ENCODE measurements around the gene MBLAC1. TPM values are rescaled to one million over a fixed set of nuclear protein-coding genes. Genes with fewer than 3 reads are reported as not detected.
A peak's percentile ranks its signal among the peaks of the same experiment; 100 is the strongest.

Gene MBLAC1
- total and polyA plus RNA-seq, 9 of the 15 experiments (the other 6 are each of a cell fraction or from before 2014, with no cell fraction given), result 0.03 to 3.1 (median 0.52) TPM

- intact Hi-C loops (cut with micrococcal nuclease), result no loop called here
- POLR2A ChIA-PET, result interaction anchor here (0.6 to 5.7 kb wide), 5 partner anchors 19 to 618 kb away, joined by 3 to 45 read pairs (median 3); partner anchors contain the start of genes AP4M1, MCM7 and ZNF3
- in situ Hi-C loops (cut with MboI), result no loop called here
- Histone ChIP-seq H3K9ac (ENCODE audit: insufficient read depth in 1 of 2, low read depth in 2 of 2, low read length in 2 of 2) (peak overlapping the region in 1 of 2 experiments; percentile 85; a peak in 2 of 4 replicates), H2AFZ (ENCODE audit: low read depth, low read length) (peak overlapping the region; percentile 71), H3K4me3 (no peak overlapping the region), H3K27ac (ENCODE audit: extremely low read depth, low read depth, low read length) (peak overlapping the region; percentile 65), H3K9me1 (ENCODE audit: control insufficient read depth, insufficient read depth, low read length) (no peaks in the 10 kb centered on the region), H3K79me2 (ENCODE audit: control insufficient read depth, insufficient read depth, low read length) (peaks cover 36% of the 10 kb centered on the region), H4K20me1 (replicated peaks; ENCODE audit: control insufficient read depth, insufficient read depth, low read length) (0 out of 2 replicates have a peak, but pooled peaks cover 4% of the 10 kb centered on the region), H3K36me3 (ENCODE audit: control insufficient read depth, insufficient read depth, low read length) (no peaks in the 10 kb centered on the region; the same call in 2 of the 3 replicates), H3K9me3 (replicated peaks; ENCODE audit: control insufficient read depth, insufficient read depth, low read depth, low read length) (no peaks in the 10 kb centered on the region), H3K4me2 (ENCODE audit: insufficient read depth, low read length) (peak overlapping the region; percentile 36), H3K4me1 (replicated peaks in 1 of 2; ENCODE audit: control insufficient read depth in 2 of 2, insufficient read depth in 2 of 2, low read length in 2 of 2) (peaks cover 35 to 69% of the 10 kb centered on the region in 2 experiments), H3K27me3 (ENCODE audit: control insufficient read depth in 2 of 2, insufficient read depth in 2 of 2, low read length in 2 of 2) (no peaks in the 10 kb centered on the region)
- no TSS peak for BruUV-seq (replicated peaks)
- DNase-seq (ENCODE audit: extremely low read depth in 1 of 4, low spot score in 3 of 4), result peak in 3 of 4 experiments; percentile 21 to 71 (median 61)
- CTCF ChIA-PET (ENCODE audit: low intra/inter-chr PET ratio), result no interaction called here
- no peak for ATAC-seq
- WGBS (ENCODE audit: insufficient coverage, low coverage, missing lambda C conversion rate), result 64% methylated on average over 1 of the region's 1 CpG
- no peak for FAIRE-seq
- TF ChIP-seq RREB1 (CRISPR knock-in tag; IDR thresholded peaks at IDR 0.05) (no peak), TEAD4 (IDR thresholded peaks at IDR 0.05; ENCODE audit: low read length) (peak; percentile 34; the same call in 1 of the 2 replicates), TEAD4 (CRISPR knock-in tag; IDR thresholded peaks at IDR 0.05; ENCODE audit: borderline replicate concordance) (no peak), HDAC1 (IDR thresholded peaks at IDR 0.05) (no peak), YY1 (IDR thresholded peaks at IDR 0.05; ENCODE audit: borderline replicate concordance in 1 of 3, control insufficient read depth in 1 of 3, extremely low read depth in 1 of 3, insufficient read depth in 3 of 3, insufficient read length in 1 of 3, insufficient replicate concordance in 2 of 3, low read depth in 1 of 3, low read length in 2 of 3) (peak in 1 of 3 experiments; percentile 49), ZBTB2 (IDR thresholded peaks at IDR 0.05) (peak; percentile 46; the same call in 1 of the 2 replicates), NR2C1 (IDR thresholded peaks at IDR 0.05) (no peak), NR2C1 (tag; IDR thresholded peaks at IDR 0.05) (no peak), MBD1 (CRISPR knock-in tag; IDR thresholded peaks at IDR 0.05) (no peak), CHD1 (IDR thresholded peaks at IDR 0.05; ENCODE audit: low read length) (no peak), ZNF717 (CRISPR knock-in tag; IDR thresholded peaks at IDR 0.05) (no peak)
Measured at GRCh38 chr7:100122568-100122967, 4.2 kb upstream of the MBLAC1 start.
